ENCODE measurements around the gene SREK1.

DNA sequence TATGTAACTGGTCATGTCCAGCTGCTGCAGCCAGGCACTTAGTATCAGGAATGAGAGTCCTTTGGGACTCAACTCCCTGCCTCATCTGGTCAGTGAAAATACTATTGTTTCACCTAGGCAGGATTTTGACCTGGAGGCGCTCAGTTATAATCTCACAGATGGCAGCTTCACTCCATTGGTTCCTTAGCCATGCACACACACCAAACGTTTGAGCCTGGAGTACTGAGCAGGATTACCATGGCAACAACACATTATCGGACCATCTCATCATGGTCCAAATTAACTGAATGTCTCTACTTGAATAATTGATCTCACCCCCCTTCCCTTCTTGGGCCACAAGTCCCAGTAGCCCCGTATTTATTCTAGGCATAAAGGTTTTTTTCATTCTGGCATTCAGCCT is 15.0 kb upstream of the SREK1 start:
- TF ChIP-seq FOXM1 (IDR thresholded peaks at IDR 0.05; ENCODE audit: borderline replicate concordance, low read depth) (no peak), USF1 (IDR thresholded peaks at IDR 0.05) (no peak), MAX (IDR thresholded peaks at IDR 0.05) (no peak), RAD21 (IDR thresholded peaks at IDR 0.05; ENCODE audit: low read depth) (no peak), TAF1 (IDR thresholded peaks at IDR 0.05; ENCODE audit: low read depth) (no peak), NFIC (IDR thresholded peaks at IDR 0.05) (no peak), YY1 (IDR thresholded peaks at IDR 0.05; ENCODE audit: low read depth) (no peak), EP300 (IDR thresholded peaks at IDR 0.05; ENCODE audit: borderline replicate concordance) (no peak), CREB1 (IDR thresholded peaks at IDR 0.05; ENCODE audit: low read depth) (no peak)
- TF ChIP-seq, protein P1, sequence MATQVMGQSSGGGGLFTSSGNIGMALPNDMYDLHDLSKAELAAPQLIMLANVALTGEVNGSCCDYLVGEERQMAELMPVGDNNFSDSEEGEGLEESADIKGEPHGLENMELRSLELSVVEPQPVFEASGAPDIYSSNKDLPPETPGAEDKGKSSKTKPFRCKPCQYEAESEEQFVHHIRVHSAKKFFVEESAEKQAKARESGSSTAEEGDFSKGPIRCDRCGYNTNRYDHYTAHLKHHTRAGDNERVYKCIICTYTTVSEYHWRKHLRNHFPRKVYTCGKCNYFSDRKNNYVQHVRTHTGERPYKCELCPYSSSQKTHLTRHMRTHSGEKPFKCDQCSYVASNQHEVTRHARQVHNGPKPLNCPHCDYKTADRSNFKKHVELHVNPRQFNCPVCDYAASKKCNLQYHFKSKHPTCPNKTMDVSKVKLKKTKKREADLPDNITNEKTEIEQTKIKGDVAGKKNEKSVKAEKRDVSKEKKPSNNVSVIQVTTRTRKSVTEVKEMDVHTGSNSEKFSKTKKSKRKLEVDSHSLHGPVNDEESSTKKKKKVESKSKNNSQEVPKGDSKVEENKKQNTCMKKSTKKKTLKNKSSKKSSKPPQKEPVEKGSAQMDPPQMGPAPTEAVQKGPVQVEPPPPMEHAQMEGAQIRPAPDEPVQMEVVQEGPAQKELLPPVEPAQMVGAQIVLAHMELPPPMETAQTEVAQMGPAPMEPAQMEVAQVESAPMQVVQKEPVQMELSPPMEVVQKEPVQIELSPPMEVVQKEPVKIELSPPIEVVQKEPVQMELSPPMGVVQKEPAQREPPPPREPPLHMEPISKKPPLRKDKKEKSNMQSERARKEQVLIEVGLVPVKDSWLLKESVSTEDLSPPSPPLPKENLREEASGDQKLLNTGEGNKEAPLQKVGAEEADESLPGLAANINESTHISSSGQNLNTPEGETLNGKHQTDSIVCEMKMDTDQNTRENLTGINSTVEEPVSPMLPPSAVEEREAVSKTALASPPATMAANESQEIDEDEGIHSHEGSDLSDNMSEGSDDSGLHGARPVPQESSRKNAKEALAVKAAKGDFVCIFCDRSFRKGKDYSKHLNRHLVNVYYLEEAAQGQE (IDR thresholded peaks at IDR 0.05; ENCODE audit: low read depth) = no peak

All from Ishikawa (cell line).